Measurements from ENCODE around the gene CR1. TPM values are rescaled to one million over a fixed set of nuclear protein-coding genes. Genes with fewer than 3 reads are reported as not detected.

Gene CR1
- total and polyA plus RNA-seq, 2 of the 8 experiments (the other 6 are each of a cell fraction or from before 2014, with no cell fraction given), result 0.15 to 0.22 TPM

GRCh38 chr1:207670192-207670591 lies 174.2 kb downstream of the CR1 start (continued):
- TF ChIP-seq, protein P1, sequence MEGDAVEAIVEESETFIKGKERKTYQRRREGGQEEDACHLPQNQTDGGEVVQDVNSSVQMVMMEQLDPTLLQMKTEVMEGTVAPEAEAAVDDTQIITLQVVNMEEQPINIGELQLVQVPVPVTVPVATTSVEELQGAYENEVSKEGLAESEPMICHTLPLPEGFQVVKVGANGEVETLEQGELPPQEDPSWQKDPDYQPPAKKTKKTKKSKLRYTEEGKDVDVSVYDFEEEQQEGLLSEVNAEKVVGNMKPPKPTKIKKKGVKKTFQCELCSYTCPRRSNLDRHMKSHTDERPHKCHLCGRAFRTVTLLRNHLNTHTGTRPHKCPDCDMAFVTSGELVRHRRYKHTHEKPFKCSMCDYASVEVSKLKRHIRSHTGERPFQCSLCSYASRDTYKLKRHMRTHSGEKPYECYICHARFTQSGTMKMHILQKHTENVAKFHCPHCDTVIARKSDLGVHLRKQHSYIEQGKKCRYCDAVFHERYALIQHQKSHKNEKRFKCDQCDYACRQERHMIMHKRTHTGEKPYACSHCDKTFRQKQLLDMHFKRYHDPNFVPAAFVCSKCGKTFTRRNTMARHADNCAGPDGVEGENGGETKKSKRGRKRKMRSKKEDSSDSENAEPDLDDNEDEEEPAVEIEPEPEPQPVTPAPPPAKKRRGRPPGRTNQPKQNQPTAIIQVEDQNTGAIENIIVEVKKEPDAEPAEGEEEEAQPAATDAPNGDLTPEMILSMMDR (IDR thresholded peaks at IDR 0.05; ENCODE audit: control extremely low read depth in 1 of 3, insufficient read depth in 1 of 3, low read depth in 1 of 3, low read length in 3 of 3), result no peak
- TF ChIP-seq CEBPB (IDR thresholded peaks at IDR 0.05; ENCODE audit: low read depth, low read length) (no peak), SUZ12 (IDR thresholded peaks at IDR 0.05; ENCODE audit: low read length) (no peak), SRF (IDR thresholded peaks at IDR 0.05; ENCODE audit: low read depth, low read length) (no peak), HDAC6 (IDR thresholded peaks at IDR 0.05; ENCODE audit: low read depth, low read length) (no peak), EZH2 (IDR thresholded peaks at IDR 0.05; ENCODE audit: low read depth, low read length, severe bottlenecking) (no peak), MAFK (IDR thresholded peaks at IDR 0.05; ENCODE audit: low read depth, low read length) (no peak)
- TF ChIP-seq, protein P2, sequence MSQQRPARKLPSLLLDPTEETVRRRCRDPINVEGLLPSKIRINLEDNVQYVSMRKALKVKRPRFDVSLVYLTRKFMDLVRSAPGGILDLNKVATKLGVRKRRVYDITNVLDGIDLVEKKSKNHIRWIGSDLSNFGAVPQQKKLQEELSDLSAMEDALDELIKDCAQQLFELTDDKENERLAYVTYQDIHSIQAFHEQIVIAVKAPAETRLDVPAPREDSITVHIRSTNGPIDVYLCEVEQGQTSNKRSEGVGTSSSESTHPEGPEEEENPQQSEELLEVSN (IDR thresholded peaks at IDR 0.05), result no peak
